H1 (cell line): ENCODE measurements around the gene CNPY2. TPM values are rescaled to one million over a fixed set of nuclear protein-coding genes. Genes with fewer than 3 reads are reported as not detected.
A peak's percentile ranks its signal among the peaks of the same experiment; 100 is the strongest.

ENCODE experiments used
- CTCF ChIA-PET: fragments of 300-600 bp; sonication (Branson Sonifier 250); formaldehyde crosslinking; loops from one replicate; lab custom pipeline; 2021; ENCODE audit not compliant: partially characterized antibody; lab: Charles Lee
- POLR2A ChIA-PET: fragments of 300-600 bp; sonication (Branson Sonifier 250); formaldehyde crosslinking; loops from one replicate; lab custom pipeline; 2021; ENCODE audit warnings: inconsistent platforms; ENCODE audit not compliant: partially characterized antibody; lab: Charles Lee
- DNase-seq, 2 experiments: peaks; one replicate each; pipeline versions ENCODE4 v3.0.0 to v3.0.0-alpha.2; 2010 to 2022; ENCODE audit warnings: low spot score in 2 of 2, low read depth in 1 of 2, mixed read lengths in 1 of 2
- FAIRE-seq: peaks from 2 replicates; lab custom pipeline; 2011; peaks lifted over from hg19 to GRCh38; lab: Jason Lieb, UNC
- H2AFZ ChIP-seq: 2 replicates; pipeline ENCODE4 v1.8.1; 2012; ENCODE audit warnings: low read length, inconsistent platforms
- H2AK5ac ChIP-seq: 2 replicates; pipeline ENCODE4 v1.6.1; 2013; ENCODE audit warnings: low read depth, low read length
- H2BK120ac ChIP-seq: replicated peaks from 2 replicates; pipeline ENCODE3; 2013; ENCODE audit warnings: low read depth, low read length, inconsistent platforms
- H2BK12ac ChIP-seq: 2 replicates; pipeline ENCODE4 v1.6.1; 2013; ENCODE audit warnings: low read depth, low read length
- H2BK15ac ChIP-seq: 2 replicates; pipeline ENCODE4 v1.6.1; 2013; ENCODE audit warnings: low read length
- H2BK20ac ChIP-seq: 2 replicates; pipeline ENCODE4 v1.6.1; 2013; ENCODE audit warnings: low read length
- H2BK5ac ChIP-seq: 2 replicates; pipeline ENCODE4 v1.6.1; 2013; ENCODE audit warnings: low read depth, low read length
- H3K14ac ChIP-seq: 2 replicates; pipeline ENCODE4 v1.6.1; 2013; ENCODE audit warnings: inconsistent platforms; ENCODE audit not compliant: insufficient read length
- H3K18ac ChIP-seq: 2 replicates; pipeline ENCODE4 v1.6.1; 2013; ENCODE audit warnings: low read length; ENCODE audit errors: extremely low read depth
- H3K23ac ChIP-seq: 2 replicates; pipeline ENCODE4 v1.6.1; 2013; ENCODE audit warnings: inconsistent platforms; ENCODE audit not compliant: insufficient read length
- H3K23me2 ChIP-seq: 2 replicates; pipeline ENCODE4 v1.6.1; 2013; ENCODE audit warnings: low read depth, low read length
- H3K27ac ChIP-seq: 2 replicates; pipeline ENCODE4 v1.6.1; 2011; ENCODE audit warnings: low read depth, low read length, inconsistent platforms
- H3K27me3 ChIP-seq, 4 experiments: replicated peaks in 1 of 4; 1 replicate in 1 of 4; 2 replicates in 3 of 4; pipeline versions ENCODE4 v1.6.1 to v1.8.1; 2011 to 2013; ENCODE audit warnings: low read length in 3 of 4, mild to moderate bottlenecking in 3 of 4, inconsistent platforms in 2 of 4, mixed read lengths in 2 of 4, moderate library complexity in 1 of 4; ENCODE audit not compliant: control insufficient read depth in 3 of 4, insufficient read depth in 3 of 4; ENCODE audit errors: extremely low read depth in 1 of 4
- H3K36me3 ChIP-seq, 4 experiments: 2 replicates each; pipeline versions ENCODE4 v1.6.1 to v1.8.1; 2011 to 2013; ENCODE audit warnings: mild to moderate bottlenecking in 4 of 4, low read length in 3 of 4, moderate library complexity in 2 of 4, control low read depth in 1 of 4, inconsistent platforms in 1 of 4; ENCODE audit not compliant: insufficient read depth in 4 of 4, control insufficient read depth in 2 of 4
- H3K4ac ChIP-seq: replicated peaks from 2 replicates; pipeline ENCODE3; 2013; ENCODE audit warnings: low read length, low read depth, mixed read lengths, inconsistent platforms; ENCODE audit not compliant: insufficient read length
- H3K4me1 ChIP-seq, 4 experiments: replicated peaks in 1 of 4; 1 replicate in 1 of 4; 2 replicates in 3 of 4; pipeline versions ENCODE4 v1.6.1 to v1.8.1; 2011 to 2013; ENCODE audit warnings: low read length in 3 of 4, inconsistent platforms in 2 of 4, mixed read lengths in 1 of 4; ENCODE audit not compliant: insufficient read depth in 4 of 4, control insufficient read depth in 3 of 4
- H3K4me2 ChIP-seq, 2 experiments: 2 replicates each; pipeline versions ENCODE4 v1.6.1 to v1.8.1; 2011 to 2013; ENCODE audit warnings: low read depth in 2 of 2, low read length in 2 of 2, control low read depth in 1 of 2, inconsistent platforms in 1 of 2, mild to moderate bottlenecking in 1 of 2; ENCODE audit not compliant: insufficient read depth in 1 of 2
- H3K4me3 ChIP-seq, 4 experiments: fragments of 200-600, 300-600 bp in 1 of 4; sonication (generic), shearing (Covaris generic), sonication (Bioruptor Twin) in 1 of 4; 2 replicates each; pipeline versions ENCODE4 v1.5.1 to v1.8.1; 2011 to 2016; ENCODE audit warnings: low read length in 4 of 4, low read depth in 3 of 4, control low read depth in 2 of 4, inconsistent platforms in 2 of 4, mild to moderate bottlenecking in 2 of 4, mixed read lengths in 1 of 4, moderate library complexity in 1 of 4; ENCODE audit not compliant: insufficient read depth in 2 of 4; ENCODE audit errors: extremely low read depth in 1 of 4
- H3K56ac ChIP-seq: replicated peaks from 2 replicates; pipeline ENCODE3; 2013; ENCODE audit warnings: low read depth, mild to moderate bottlenecking, mixed read lengths, low read length, inconsistent platforms; ENCODE audit not compliant: insufficient read length
- H3K79me1 ChIP-seq: 2 replicates; pipeline ENCODE4 v1.6.1; 2013; ENCODE audit warnings: low read depth, low read length, control low read depth
- H3K79me2 ChIP-seq, 2 experiments: 2 replicates each; pipeline versions ENCODE4 v1.6.1 to v1.8.1; 2012 to 2013; ENCODE audit warnings: low read length in 2 of 2, mild to moderate bottlenecking in 2 of 2, inconsistent platforms in 1 of 2; ENCODE audit not compliant: insufficient read depth in 2 of 2, control insufficient read depth in 1 of 2
- H3K9ac ChIP-seq, 4 experiments: replicated peaks in 1 of 4; 1 replicate in 1 of 4; 2 replicates in 3 of 4; pipeline versions ENCODE4 v1.6.1 to v1.8.1; 2011 to 2013; ENCODE audit warnings: low read depth in 3 of 4, low read length in 3 of 4, control low read depth in 2 of 4, mild to moderate bottlenecking in 2 of 4, moderate library complexity in 2 of 4, inconsistent platforms in 1 of 4; ENCODE audit errors: extremely low read depth in 1 of 4
- H3K9me3 ChIP-seq, 2 experiments: 2 replicates each; pipeline versions ENCODE4 v1.6.1 to v1.8.1; 2012 to 2013; ENCODE audit warnings: mild to moderate bottlenecking in 2 of 2, moderate library complexity in 2 of 2, control low read depth in 1 of 2, inconsistent platforms in 1 of 2, low read depth in 1 of 2, low read length in 1 of 2, mixed read lengths in 1 of 2; ENCODE audit not compliant: insufficient read depth in 2 of 2
- H4K20me1 ChIP-seq, 2 experiments: replicated peaks in 1 of 2; 2 replicates each; pipeline versions ENCODE3 to v1.8.1; 2011 to 2013; ENCODE audit warnings: inconsistent platforms in 2 of 2, low read length in 2 of 2, mild to moderate bottlenecking in 1 of 2; ENCODE audit not compliant: insufficient read depth in 2 of 2, control insufficient read depth in 1 of 2
- H4K5ac ChIP-seq: 2 replicates; pipeline ENCODE4 v1.6.1; 2013; ENCODE audit warnings: low read length, low read depth, mixed read lengths, inconsistent platforms; ENCODE audit not compliant: insufficient read length
- H4K8ac ChIP-seq: 2 replicates; pipeline ENCODE4 v1.8.0; 2013; ENCODE audit warnings: mild to moderate bottlenecking, moderate library complexity, low read length, inconsistent platforms; ENCODE audit not compliant: insufficient read depth; ENCODE audit errors: extremely low read depth
- H4K91ac ChIP-seq: replicated peaks from 2 replicates; pipeline ENCODE3; 2013; ENCODE audit warnings: low read length, mixed read lengths, inconsistent platforms; ENCODE audit not compliant: insufficient read length
- BRCA1 ChIP-seq: IDR thresholded peaks from 2 replicates; pipeline ENCODE4 v1.6.1; 2012; ENCODE audit warnings: low read depth, low read length, improper control_type of control experiment
- CBX8 ChIP-seq: fragments of 300-800, 300-1000 bp; sonication (generic); IDR thresholded peaks from 2 replicates; pipeline ENCODE4 v1.7.1; 2016; ENCODE audit warnings: low read depth, low read length, borderline replicate concordance
- CEBPB ChIP-seq: IDR thresholded peaks from 2 replicates; pipeline ENCODE4 v1.6.1; 2012; ENCODE audit warnings: low read depth, low read length
- CHD2 ChIP-seq: IDR thresholded peaks from 2 replicates; pipeline ENCODE4 v1.6.1; 2012; ENCODE audit warnings: low read length, improper control_type of control experiment
- GABPA ChIP-seq: IDR thresholded peaks from 2 replicates; pipeline ENCODE4 v1.6.1; 2011; ENCODE audit warnings: mild to moderate bottlenecking, low read length, moderate library complexity, borderline replicate concordance; ENCODE audit not compliant: insufficient read depth
- JUN ChIP-seq: IDR thresholded peaks from 2 replicates; pipeline ENCODE4 v1.6.1; 2011; ENCODE audit warnings: low read depth, mild to moderate bottlenecking, improper control_type of control experiment, low read length
- MAFK ChIP-seq: IDR thresholded peaks from 2 replicates; pipeline ENCODE4 v1.6.1; 2012; ENCODE audit warnings: low read depth, mild to moderate bottlenecking, improper control_type of control experiment, low read length
- RXRA ChIP-seq: IDR thresholded peaks from 2 replicates; pipeline ENCODE4 v1.6.1; 2011; ENCODE audit warnings: low read depth, mild to moderate bottlenecking, low read length, moderate library complexity; ENCODE audit not compliant: insufficient read depth
- SP2 ChIP-seq: IDR thresholded peaks from 2 replicates; pipeline ENCODE4 v1.6.1; 2012; ENCODE audit warnings: mild to moderate bottlenecking, low read length, inconsistent platforms
- SUZ12 ChIP-seq: fragments of 200-600 bp; sonication (generic); IDR thresholded peaks from 2 replicates; pipeline ENCODE4 v1.6.1; 2012; ENCODE audit warnings: mild to moderate bottlenecking, inconsistent platforms, low read length, moderate library complexity, mixed read lengths
- TAF1 ChIP-seq: IDR thresholded peaks from 2 replicates; pipeline ENCODE4 v1.6.1; 2011; ENCODE audit warnings: mild to moderate bottlenecking, low read depth, low read length
- TCF12 ChIP-seq: IDR thresholded peaks from 2 replicates; pipeline ENCODE4 v1.6.1; 2011; ENCODE audit warnings: low read depth, mild to moderate bottlenecking, low read length
- WGBS, 2 experiments: shearing (Covaris generic) in 1 of 2; methylation state at CpG; one replicate each; pipeline versions ENCODE4 v1.1.6 to v1.1.7; 2013 to 2015; ENCODE audit warnings: low lambda C conversion rate in 2 of 2, mixed read lengths in 2 of 2, inconsistent platforms in 1 of 2, low coverage in 1 of 2, missing lambda C conversion rate in 1 of 2; ENCODE audit not compliant: insufficient replicate concordance in 2 of 2, insufficient coverage in 1 of 2, insufficient read length in 1 of 2; ENCODE audit errors: extremely low coverage in 1 of 2, missing lambda C conversion rate in 1 of 2; 5-methylcytosine and 5-hydroxymethylcytosine counted together
- polyA plus RNA-seq, 7 experiments: library from polyadenylated mRNA; depleted of rRNA in 3 of 7; stranded (reverse) in 5 of 7; unstranded in 2 of 7; fragments of >200 nt in 5 of 7; fragments of 200-250 nt in 2 of 7; gene quantifications; 1 replicate in 5 of 7; 2 replicates in 1 of 7; 4 replicates in 1 of 7; pipeline versions ENCODE4 v1.2.1 to v1.2.3, GENCODE V29; 2011 to 2013; ENCODE audit warnings: missing spikeins in 2 of 7, mixed read lengths in 2 of 7
- total RNA-seq: library from RNA; stranded (reverse); fragmentation: NEBNext Ultra II Directional; extraction: Animal tissue kit (Norgen Biotek cat#: 25700); gene quantifications from 2 replicates; pipeline ENCODE4 v1.2.1, GENCODE V29; 2021

The CNPY2 gene
- total and polyA plus RNA-seq, 2 of the 8 experiments (the other 6 are each of a cell fraction or from before 2014, with no cell fraction given): 203 to 281 TPM

DNA sequence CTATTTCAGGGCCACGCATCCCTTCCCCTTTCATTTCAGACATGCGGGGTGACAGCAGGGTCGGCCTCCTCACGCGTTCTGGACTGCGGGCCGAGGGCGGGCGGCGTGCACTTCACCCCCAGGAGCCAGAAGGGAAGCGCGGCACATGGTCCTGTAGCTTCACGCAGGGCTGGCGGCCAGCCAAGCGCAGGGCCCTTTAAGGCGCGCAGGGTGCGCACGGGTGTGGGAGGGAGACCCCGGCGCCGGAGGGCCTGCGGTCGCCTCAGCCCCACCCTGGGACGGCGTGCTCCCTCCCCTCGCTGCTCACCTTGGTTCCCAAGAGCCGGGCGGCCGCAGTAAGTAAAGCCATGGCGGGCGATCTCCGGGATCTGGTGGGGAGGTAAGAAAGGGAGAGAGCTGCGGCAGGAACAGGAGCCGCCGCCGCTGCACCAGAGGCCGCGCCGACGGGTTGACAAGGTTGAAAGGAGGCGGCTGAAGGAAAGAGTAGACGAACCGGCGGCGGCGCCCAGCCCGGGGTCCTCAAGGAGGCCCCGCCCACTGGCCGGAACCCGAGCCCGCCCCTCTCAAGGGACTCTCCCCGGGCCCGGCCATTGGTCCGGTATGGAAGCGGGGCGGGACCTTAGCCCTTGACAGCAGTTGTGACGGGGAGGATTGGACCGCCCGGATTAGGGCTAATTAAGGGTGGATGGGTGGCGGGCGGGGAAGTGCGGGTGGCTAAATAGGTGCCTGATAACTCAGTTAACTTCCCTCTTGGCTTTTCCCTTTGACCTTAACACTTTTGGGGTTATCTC is 15.7 kb downstream of the CNPY2 start, which contains the start of gene CS:
Gene CS, minus strand, starts transcription at position 478 of the 791 bp plus-strand sequence. Its CDS starts 129 bp downstream, at position 349.
- Histone ChIP-seq H3K36me3 (peaks cover 2 to 6% (median 4%) of the 10 kb centered on the region in 4 experiments; a peak in 5 of 8 replicates), H4K8ac (peak within 1 kb of the TSS; percentile 63; the same call in 1 of the 2 replicates), H3K14ac (no peak within 1 kb of the TSS), H3K4ac (no peak within 1 kb of the TSS), H4K91ac (no peak within 1 kb of the TSS), H3K18ac (peak within 1 kb of the TSS; percentile 86), H3K9me3 (no peaks in the 10 kb centered on the region), H2AK5ac (no peak within 1 kb of the TSS), H2BK15ac (no peak within 1 kb of the TSS), H2BK5ac (peak within 1 kb of the TSS; percentile 86), H4K5ac (peak within 1 kb of the TSS; percentile 10), H2AFZ (no peak within 1 kb of the TSS), H3K23me2 (peaks cover 3% of the 10 kb centered on the region; the same call in 1 of the 2 replicates), H3K27ac (peak within 1 kb of the TSS; percentile 78), H3K9ac (peak within 1 kb of the TSS; percentile 65 to 75 (median 68)), H3K56ac (peak within 1 kb of the TSS; percentile 24), H3K79me1 (no peaks in the 10 kb centered on the region), H3K4me2 (peak within 1 kb of the TSS; percentile 82 to 90), H2BK20ac (no peak within 1 kb of the TSS), H4K20me1 (peaks cover 0 to 2% of the 10 kb centered on the region in 2 experiments), H3K4me1 (peaks cover 0 to 9% (median 2%) of the 10 kb centered on the region in 4 experiments; a peak in 4 of 7 replicates), H2BK120ac (no peak within 1 kb of the TSS), H3K79me2 (peaks cover 12 to 38% of the 10 kb centered on the region in 2 experiments), H2BK12ac (peak within 1 kb of the TSS; percentile 77; the same call in 1 of the 2 replicates), H3K4me3 (peak within 1 kb of the TSS; percentile 95 to 99 (median 96)), H3K23ac (no peak within 1 kb of the TSS), H3K27me3 (no peaks in the 10 kb centered on the region)
- ChIA-PET POLR2A (interaction anchor here (0.7 to 2.1 kb wide), 14 partner anchors 18 to 183 kb away, joined by 3 to 14 read pairs (median 4); partner anchors contain the start of genes ANKRD52, COQ10A, IL23A and PAN2), CTCF (interaction anchor here (1.3 to 1.6 kb wide), 2 partner anchors 77 to 110 kb away, joined by 3 read pairs; partner anchors contain the start of gene SMARCC2)
- DNase-seq (peak; percentile 92 to 97), FAIRE-seq (no peak)
- WGBS, 2 experiments: 0% methylated on average over 56 of the region's 63 CpGs; no CpG with 5 or more reads in 1 of the 2 experiments
- TF ChIP-seq SP2: 0 out of 2 replicates have a peak, but pooled peaks have one; percentile 12
- no peak for TF ChIP-seq CBX8
- peak; percentile 86 for TF ChIP-seq TAF1
- no peak for TF ChIP-seq SUZ12
- no peak for TF ChIP-seq MAFK
- TF ChIP-seq JUN: no peak
- TF ChIP-seq GABPA: no peak
- TF ChIP-seq CHD2: 0 out of 2 replicates have a peak, but pooled peaks have one; percentile 29
- TF ChIP-seq BRCA1: no peak
- no peak for TF ChIP-seq CEBPB
- no peak for TF ChIP-seq TCF12
- TF ChIP-seq RXRA: no peak
